OCI-LY7 (cell line): ENCODE data around the gene SENP6. TPM values are rescaled to one million over a fixed set of nuclear protein-coding genes. Genes with fewer than 3 reads are reported as not detected.

Experiments used
- BruUV-seq: library from RNA; stranded (reverse); fragments of 400-500 nt; replicated peaks from 2 replicates; lab custom pipeline; 2021; lab: Mats Ljungman, UMichigan
- CTCF ChIA-PET: fragments of 300-600 bp; sonication (Branson Sonifier 250); formaldehyde crosslinking; loops from one replicate; lab custom pipeline; 2022; ENCODE audit warnings: antibody characterized with exemption; ENCODE audit not compliant: unreplicated experiment; lab: Charles Lee
- POLR2A ChIA-PET: fragments of 300-600 bp; sonication (Branson Sonifier 250); formaldehyde crosslinking; loops from one replicate; lab custom pipeline; 2022; ENCODE audit warnings: antibody characterized with exemption; lab: Charles Lee
- DNase-seq: peaks from one replicate; pipeline ENCODE4 v3.0.0-alpha.2; 2015; ENCODE audit warnings: low spot score
- H2AFZ ChIP-seq: fragments of 200-600 bp; sonication (generic), shearing (Covaris generic); 2 replicates; pipeline ENCODE4 v1.6.1; 2014; ENCODE audit warnings: mild to moderate bottlenecking, antibody characterized with exemption, low read length, moderate library complexity
- H3K27ac ChIP-seq: fragments of 200-600 bp; sonication (generic); 2 replicates; pipeline ENCODE4 v1.5.1; 2014; ENCODE audit warnings: mixed run types, low read depth, mild to moderate bottlenecking, moderate library complexity, low read length, inconsistent platforms; ENCODE audit not compliant: poor library complexity, severe bottlenecking
- H3K36me3 ChIP-seq: fragments of 200-600 bp; sonication (generic); 2 replicates; pipeline ENCODE4 v1.6.1; 2014; ENCODE audit warnings: mild to moderate bottlenecking, antibody characterized with exemption, low read length, moderate library complexity, mixed read lengths; ENCODE audit not compliant: insufficient read depth
- H3K4me1 ChIP-seq: fragments of 200-600 bp; sonication (generic); 2 replicates; pipeline ENCODE4 v1.5.1; 2014; ENCODE audit warnings: mild to moderate bottlenecking, low read length; ENCODE audit not compliant: insufficient read depth, poor library complexity, severe bottlenecking
- H3K4me2 ChIP-seq: fragments of 200-600 bp; sonication (generic); 2 replicates; pipeline ENCODE4 v1.6.1; 2014; ENCODE audit warnings: mild to moderate bottlenecking, low read length
- H3K4me3 ChIP-seq: fragments of 200-600 bp; sonication (generic); 2 replicates; pipeline ENCODE4 v1.5.1; 2014; ENCODE audit warnings: mild to moderate bottlenecking, low read depth, low read length; ENCODE audit not compliant: poor library complexity, severe bottlenecking
- H3K79me2 ChIP-seq: fragments of 200-600 bp; sonication (generic); 2 replicates; pipeline ENCODE4 v1.6.1; 2016; ENCODE audit warnings: low read depth, mild to moderate bottlenecking, low read length, moderate library complexity, mixed read lengths; ENCODE audit not compliant: insufficient read depth
- H3K9me2 ChIP-seq: fragments of 200-600 bp; sonication (generic); 2 replicates; pipeline ENCODE4 v1.6.1; 2016; ENCODE audit warnings: mild to moderate bottlenecking, low read length, mixed read lengths; ENCODE audit not compliant: insufficient read depth
- H3K9me3 ChIP-seq: fragments of 200-600 bp; sonication (generic); 2 replicates; pipeline ENCODE4 v1.6.1; 2014; ENCODE audit warnings: mild to moderate bottlenecking, mixed run types, low read length, mixed read lengths
- H4K20me1 ChIP-seq: fragments of 200-600 bp; sonication (generic); 2 replicates; pipeline ENCODE4 v1.6.1; 2014; ENCODE audit warnings: mild to moderate bottlenecking, antibody characterized with exemption, low read length, moderate library complexity, mixed read lengths; ENCODE audit not compliant: insufficient read depth
- CTCF ChIP-seq: fragments of 200-600 bp; sonication (generic); conservative IDR thresholded peaks from 2 replicates; pipeline ENCODE4 v1.5.1; 2014; ENCODE audit warnings: mild to moderate bottlenecking, antibody characterized with exemption, low read length, moderate library complexity, mixed read lengths
- EZH2phosphoT487 ChIP-seq: fragments of 200-600 bp; sonication (generic); IDR thresholded peaks from 2 replicates; pipeline ENCODE4 v1.6.1; 2018; ENCODE audit warnings: low read depth, borderline replicate concordance, mild to moderate bottlenecking, mixed run types, antibody characterized with exemption, low read length, moderate library complexity, mixed read lengths
- intact Hi-C: fragments of 100-400 bp; cut with micrococcal nuclease; formaldehyde crosslinking; loops from one replicate; pipeline ENCODE4 v1.10.0; 2022; ENCODE audit not compliant: unreplicated experiment
- total RNA-seq, 2 experiments: library from RNA; depleted of rRNA in 1 of 2; stranded (reverse); fragments of >200 nt in 1 of 2; shearing (Covaris generic) in 1 of 2; gene quantifications; 2 replicates each; pipeline ENCODE4 v1.2.3, GENCODE V29; 2014 to 2022

The SENP6 gene
- total RNA-seq, 2 experiments from 2014 or later = 61.1 to 85.4 TPM

- intact Hi-C loops = no loop called here
- H3K4me2 ChIP-seq = no peak overlapping the region
- no peak for TF ChIP-seq CTCF
- no peak for TF ChIP-seq EZH2phosphoT487
- no peak overlapping the region for H3K4me3 ChIP-seq
- H3K27ac ChIP-seq = no peak overlapping the region
- CTCF ChIA-PET = no interaction called here
- POLR2A ChIA-PET = interaction anchor here (0.6 kb wide), 1 partner anchor 15 kb away, joined by 4 read pairs; no protein-coding TSS in a partner anchor
- H3K79me2 ChIP-seq = no peaks in the 10 kb centered on the region
- no peak for DNase-seq
- no peaks in the 10 kb centered on the region for H3K9me2 ChIP-seq
- H4K20me1 ChIP-seq = no peaks in the 10 kb centered on the region
- no peaks in the 10 kb centered on the region for H3K36me3 ChIP-seq
- H3K9me3 ChIP-seq = no peaks in the 10 kb centered on the region
- no peak overlapping the region for H2AFZ ChIP-seq
- no peaks in the 10 kb centered on the region for H3K4me1 ChIP-seq
- no TSS peak for BruUV-seq
These were observed 44.6 kb upstream of the SENP6 start for GRCh38 chr6:75557068-75557467.

GRCh38 chr6:75563032-75563431 is 38.6 kb upstream of the SENP6 start:
- TF ChIP-seq EZH2phosphoT487 (no peak), CTCF (peak; percentile 67)
- ChIA-PET CTCF (interaction anchor here (1.1 kb wide), 1 partner anchor 9 kb away, joined by 3 read pairs; no protein-coding TSS in a partner anchor), POLR2A (interaction anchor here (0.6 kb wide), 2 partner anchors 34 to 212 kb away, joined by 3 read pairs; no protein-coding TSS in a partner anchor)
- intact Hi-C loops = no loop called here
- BruUV-seq = no TSS peak
- Histone ChIP-seq H3K4me1 (no peaks in the 10 kb centered on the region), H3K9me2 (no peaks in the 10 kb centered on the region), H3K79me2 (no peaks in the 10 kb centered on the region), H3K9me3 (0 out of 2 replicates have a peak, but pooled peaks cover 5% of the 10 kb centered on the region), H3K36me3 (no peaks in the 10 kb centered on the region), H4K20me1 (no peaks in the 10 kb centered on the region), H3K4me3 (no peak overlapping the region), H2AFZ (no peak overlapping the region), H3K4me2 (no peak overlapping the region), H3K27ac (no peak overlapping the region)
- peak; percentile 49 for DNase-seq

DNA sequence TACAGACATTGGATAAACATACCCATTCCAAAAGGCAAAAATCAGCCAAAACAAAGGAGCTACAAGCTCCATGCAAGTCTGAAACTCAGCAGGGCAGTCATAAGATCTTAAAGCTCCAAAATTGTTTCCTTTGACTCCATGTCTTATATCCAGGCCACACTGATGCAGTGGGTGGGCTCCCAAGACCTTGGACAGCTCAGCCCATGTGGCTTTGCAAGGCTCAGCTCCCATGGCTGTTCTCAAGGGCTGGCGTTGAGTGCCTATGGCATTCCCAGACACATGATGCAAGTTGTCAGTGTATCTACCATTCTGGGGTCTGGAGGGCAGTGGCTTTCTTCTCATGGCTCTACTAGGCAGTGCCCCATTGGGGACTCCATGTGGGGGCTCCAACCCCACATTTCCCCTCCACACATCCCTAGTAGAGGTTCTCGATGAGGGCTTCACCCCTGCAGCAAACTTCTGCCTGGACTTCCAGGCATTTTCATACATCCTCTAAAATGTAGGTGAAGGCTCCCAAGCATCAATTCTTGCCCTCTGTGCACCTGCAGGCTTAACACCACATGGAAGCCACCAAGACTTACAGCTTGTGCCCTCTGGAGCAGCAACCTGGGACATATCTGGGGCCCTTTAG is 35.4 kb upstream of the SENP6 start:
- ChIA-PET CTCF (no interaction called here), POLR2A (interaction anchor here (0.5 kb wide), 1 partner anchor 291 kb away, joined by 3 read pairs; no protein-coding TSS in a partner anchor)
- no peaks in the 10 kb centered on the region for H4K20me1 ChIP-seq
- H3K27ac ChIP-seq = no peak overlapping the region
- no peaks in the 10 kb centered on the region for H3K36me3 ChIP-seq
- no peak overlapping the region for H3K4me3 ChIP-seq
- H3K4me1 ChIP-seq = no peaks in the 10 kb centered on the region
- BruUV-seq = no TSS peak
- intact Hi-C loops = no loop called here
- no peak overlapping the region for H3K4me2 ChIP-seq
- no peaks in the 10 kb centered on the region for H3K9me2 ChIP-seq
- H2AFZ ChIP-seq = no peak overlapping the region
- no peak for DNase-seq
- no peaks in the 10 kb centered on the region for H3K79me2 ChIP-seq
- TF ChIP-seq CTCF = no peak
- no peak for TF ChIP-seq EZH2phosphoT487
- 0 out of 2 replicates have a peak, but pooled peaks cover 5% of the 10 kb centered on the region for H3K9me3 ChIP-seq
